Smooth muscle cell (in vitro differentiated cells): ENCODE data around the gene HLA-DMA. TPM values are rescaled to one million over a fixed set of nuclear protein-coding genes. Genes with fewer than 3 reads are reported as not detected.

Source experiments
- DNase-seq: peaks from one replicate; lab custom pipeline; 2025; ENCODE audit not compliant: unreplicated experiment; lab: John Stamatoyannopoulos, UW
- H2AFZ ChIP-seq: fragments of 200-600 bp; sonication (generic); 2 replicates; pipeline ENCODE4 v1.6.0; 2016; ENCODE audit warnings: antibody characterized with exemption, low read depth, mild to moderate bottlenecking
- H3F3A ChIP-seq: fragments of 200-600 bp; sonication (generic); 2 replicates; pipeline ENCODE4 v1.6.0; 2017; ENCODE audit warnings: antibody characterized with exemption, low read depth
- H3K27ac ChIP-seq: fragments of 200-600 bp; sonication (generic); 2 replicates; pipeline ENCODE4 v1.5.1; 2016; ENCODE audit warnings: low read depth, mild to moderate bottlenecking
- H3K27me3 ChIP-seq: fragments of 200-600 bp; sonication (generic); 2 replicates; pipeline ENCODE4 v1.6.1; 2016; ENCODE audit warnings: low read depth, mild to moderate bottlenecking
- H3K36me3 ChIP-seq: fragments of 200-600 bp; sonication (generic); 2 replicates; pipeline ENCODE4 v1.5.1; 2016; ENCODE audit warnings: low read depth
- H3K4me1 ChIP-seq: fragments of 200-600 bp; sonication (generic); 2 replicates; pipeline ENCODE4 v1.5.1; 2016; ENCODE audit warnings: low read depth
- H3K4me2 ChIP-seq: fragments of 200-600 bp; sonication (generic); 2 replicates; pipeline ENCODE4 v1.6.0; 2016; ENCODE audit warnings: mild to moderate bottlenecking
- H3K4me3 ChIP-seq: fragments of 200-600 bp; sonication (generic); 2 replicates; pipeline ENCODE4 v1.5.1; 2016; ENCODE audit warnings: mild to moderate bottlenecking
- H3K79me2 ChIP-seq: fragments of 200-600 bp; sonication (generic); 2 replicates; pipeline ENCODE4 v1.6.0; 2016; ENCODE audit warnings: low read depth, mild to moderate bottlenecking
- H3K9ac ChIP-seq: fragments of 200-600 bp; sonication (generic); 2 replicates; pipeline ENCODE4 v1.6.0; 2016; ENCODE audit warnings: low read depth
- H3K9me3 ChIP-seq: fragments of 200-600 bp; sonication (generic); replicated peaks from 2 replicates; pipeline ENCODE4 v1.5.1; 2016; ENCODE audit warnings: low read depth
- H4K20me1 ChIP-seq: fragments of 200-600 bp; sonication (generic); 2 replicates; pipeline ENCODE4 v1.6.0; 2016; ENCODE audit warnings: low read depth
- CTCF ChIP-seq: fragments of 200-600 bp; sonication (generic); IDR thresholded peaks from 2 replicates; pipeline ENCODE4 v1.5.1; 2017; ENCODE audit warnings: borderline replicate concordance, mild to moderate bottlenecking, antibody characterized with exemption; ENCODE audit not compliant: insufficient read depth, poor library complexity, severe bottlenecking
- WGBS: methylation state at CpG from one replicate; pipeline ENCODE4 v1.1.7; 2016; ENCODE audit warnings: low lambda C conversion rate; 5-methylcytosine and 5-hydroxymethylcytosine counted together
- polyA plus RNA-seq: library from polyadenylated mRNA; unstranded; fragments of >200 nt; fragmentation: Nextera tagmentation; extraction: Ambion mirVana; gene quantifications from 2 replicates; pipeline ENCODE4 v1.2.1, GENCODE V29; 2016
- total RNA-seq: library from RNA; depleted of rRNA; stranded (reverse); fragments of >200 nt; gene quantifications from 2 replicates; pipeline ENCODE4 v1.2.3, GENCODE V29; 2014

Gene HLA-DMA
- total and polyA plus RNA-seq, 2 experiments from 2014 or later: 3.1 to 4.0 TPM

DNA sequence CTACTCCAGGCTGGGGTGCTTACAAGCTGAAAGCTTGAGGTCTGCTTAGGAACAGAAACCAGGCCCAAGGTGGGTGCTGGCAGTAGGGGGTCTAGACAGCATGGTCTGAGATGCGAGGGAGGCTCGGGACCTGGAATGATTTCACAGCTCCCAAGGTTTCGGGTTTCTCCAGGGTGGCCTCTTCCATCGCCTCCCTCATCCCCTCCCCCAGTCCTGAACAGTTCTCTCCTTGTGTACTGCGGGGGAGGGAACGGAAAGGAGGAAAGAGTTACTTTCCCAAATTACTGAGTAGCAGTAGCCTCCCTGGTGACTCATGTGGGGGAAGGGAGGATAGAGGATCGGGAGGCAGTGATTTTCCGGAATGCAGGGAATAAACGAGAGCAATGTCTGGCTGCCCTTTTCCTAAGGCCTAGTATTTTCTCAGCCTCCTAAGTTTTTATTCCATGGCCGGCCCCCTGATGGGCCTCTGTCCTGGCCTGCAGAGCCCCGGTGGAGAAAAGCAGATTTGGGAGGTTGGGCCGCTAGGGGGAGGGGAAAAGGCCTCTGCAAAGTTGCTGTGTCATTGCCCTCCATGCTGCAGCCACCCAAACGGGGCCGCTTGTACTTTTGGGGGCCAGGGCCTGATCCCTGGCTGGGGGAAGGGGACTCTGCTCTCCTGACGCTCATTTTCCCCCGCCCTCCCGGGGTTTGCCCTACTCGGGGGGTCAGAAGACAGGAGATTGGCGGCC lies 17.0 kb upstream of the HLA-DMA start:
- TF ChIP-seq CTCF: peak; percentile 37
- H4K20me1 ChIP-seq: peaks cover 40% of the 10 kb centered on the region
- peak; percentile 71 for DNase-seq
- no peak overlapping the region for H2AFZ ChIP-seq
- 1% methylated on average over 18 of the region's 19 CpGs for WGBS
- no peaks in the 10 kb centered on the region for H3K27me3 ChIP-seq
- peaks cover 58% of the 10 kb centered on the region for H3K79me2 ChIP-seq
- peak overlapping the region; percentile 99 for H3K27ac ChIP-seq
- peaks cover 13% of the 10 kb centered on the region for H3K4me1 ChIP-seq
- no peaks in the 10 kb centered on the region for H3K9me3 ChIP-seq
- H3K4me3 ChIP-seq: peak overlapping the region; percentile 84
- H3K4me2 ChIP-seq: peak overlapping the region; percentile 95
- peak overlapping the region; percentile 99 for H3K9ac ChIP-seq
- H3K36me3 ChIP-seq: no peaks in the 10 kb centered on the region
- peaks cover 48% of the 10 kb centered on the region for H3F3A ChIP-seq

DNA sequence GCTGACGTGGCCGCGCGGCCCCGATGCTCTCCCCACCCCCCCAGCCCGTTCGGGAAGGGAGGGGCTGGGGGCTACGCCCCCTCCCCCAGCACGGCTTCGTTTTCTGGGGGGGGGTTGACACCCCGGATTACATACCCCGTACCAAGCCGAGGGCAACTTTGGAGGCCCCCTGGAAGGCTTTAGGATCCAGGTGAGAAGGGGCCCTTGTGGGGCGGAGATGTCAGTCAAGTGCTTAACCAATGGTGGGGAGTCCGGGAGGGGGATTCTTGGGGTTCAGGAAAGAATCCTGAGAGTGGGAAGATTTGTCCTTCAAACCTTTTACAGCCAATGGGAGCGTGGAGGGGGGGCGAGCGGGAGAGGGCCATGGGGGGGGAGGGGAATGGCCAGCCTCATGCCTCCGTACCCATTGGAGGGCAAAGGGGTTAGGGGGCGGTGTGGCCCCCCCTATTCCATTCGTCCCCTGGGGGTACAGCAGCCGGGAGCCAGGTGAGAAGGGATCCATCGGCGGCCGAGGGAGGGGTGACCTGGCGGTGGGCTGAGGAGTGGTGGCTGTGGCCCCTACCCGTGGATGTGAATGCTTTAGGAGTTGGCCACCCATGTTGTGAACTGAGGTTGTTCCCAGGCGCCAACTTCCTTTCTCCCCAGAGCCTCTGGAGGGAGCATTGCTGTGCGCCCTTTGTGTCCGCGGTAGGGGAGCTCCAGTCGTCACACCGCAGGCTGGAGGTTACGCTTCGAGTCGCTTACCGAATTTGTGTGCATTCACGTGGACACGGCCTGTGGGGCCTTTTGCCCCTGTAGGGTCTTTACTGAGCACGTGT lies 16.2 kb upstream of the HLA-DMA start:
- H4K20me1 ChIP-seq: peaks cover 32% of the 10 kb centered on the region
- peak overlapping the region; percentile 99 for H3K9ac ChIP-seq
- no peaks in the 10 kb centered on the region for H3K36me3 ChIP-seq
- peak overlapping the region; percentile 95 for H3K4me2 ChIP-seq
- WGBS: under 1% methylated on average over 26 of the region's 40 CpGs
- peak; percentile 58 for DNase-seq
- H3K27me3 ChIP-seq: no peaks in the 10 kb centered on the region
- peak overlapping the region; percentile 99 for H3K27ac ChIP-seq
- H3F3A ChIP-seq: peaks cover 41% of the 10 kb centered on the region
- H3K4me1 ChIP-seq: peaks cover 11% of the 10 kb centered on the region
- peak overlapping the region; percentile 84 for H3K4me3 ChIP-seq
- no peak for TF ChIP-seq CTCF
- no peaks in the 10 kb centered on the region for H3K9me3 ChIP-seq
- peaks cover 54% of the 10 kb centered on the region for H3K79me2 ChIP-seq
- no peak overlapping the region for H2AFZ ChIP-seq

DNA sequence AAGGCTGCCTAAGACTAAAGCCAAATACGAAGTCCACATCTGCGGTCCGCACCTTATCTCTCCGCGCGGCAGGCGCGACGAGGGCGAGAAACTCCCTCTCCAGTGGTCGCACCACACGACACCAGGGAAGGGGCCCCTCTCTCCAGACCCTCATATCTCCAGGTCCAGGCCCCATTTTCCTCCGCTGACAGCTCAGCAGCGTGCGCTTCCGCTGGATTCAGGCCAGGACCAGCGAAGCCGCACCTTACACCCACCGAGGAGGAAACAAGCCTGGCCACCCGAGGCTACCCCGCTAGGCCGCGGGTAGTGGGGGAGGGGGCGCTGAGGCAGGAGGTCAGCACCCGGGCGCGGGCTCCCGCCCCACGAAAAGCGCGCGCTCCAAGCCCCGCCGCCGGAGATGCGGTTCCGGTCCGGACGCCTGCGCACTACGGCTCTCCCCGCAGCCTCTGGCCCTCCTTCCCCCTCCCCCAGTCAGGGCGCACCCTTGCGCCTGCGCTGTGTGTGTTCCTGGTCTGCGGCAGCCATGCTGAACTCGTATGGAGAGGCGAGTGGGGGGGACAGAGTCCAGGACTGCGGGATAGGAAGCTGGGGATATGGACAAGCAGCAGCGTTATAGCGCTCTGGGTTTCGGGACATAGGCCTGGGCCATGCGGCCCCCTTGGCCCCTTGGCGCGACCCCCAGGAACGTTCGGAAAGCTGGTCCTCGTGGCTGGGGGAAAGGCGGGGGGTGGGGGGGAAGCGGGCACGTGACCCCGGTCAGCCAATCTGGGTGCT lies 15.4 kb upstream of the HLA-DMA start, which contains the start of gene BRD2:
BRD2 (plus strand) TSS at position 502 of the 774 bp plus-strand sequence. CDS start 4,305 bp downstream, outside the sequence.
- WGBS: 0% methylated on average over 56 of the region's 62 CpGs
- Histone ChIP-seq H3K9me3 (no peaks in the 10 kb centered on the region), H3K4me1 (peaks cover 11% of the 10 kb centered on the region), H2AFZ (peak within 1 kb of the TSS; percentile 90), H3K36me3 (no peaks in the 10 kb centered on the region), H3K27ac (peak within 1 kb of the TSS; percentile 99), H3F3A (peaks cover 34% of the 10 kb centered on the region), H4K20me1 (peaks cover 24% of the 10 kb centered on the region), H3K79me2 (peaks cover 54% of the 10 kb centered on the region), H3K9ac (peak within 1 kb of the TSS; percentile 99), H3K27me3 (no peaks in the 10 kb centered on the region), H3K4me3 (peak within 1 kb of the TSS; percentile 84), H3K4me2 (peak within 1 kb of the TSS; percentile 95)
- peak; percentile 99 for DNase-seq
- no peak for TF ChIP-seq CTCF
